8988T (cell line): ENCODE data around the gene PCSK6.
A peak's percentile ranks its signal among the peaks of the same experiment; 100 is the strongest.

Experiments used
- DNase-seq: peaks from one replicate; pipeline ENCODE4 v3.0.0; 2011

The PCSK6 gene

DNA sequence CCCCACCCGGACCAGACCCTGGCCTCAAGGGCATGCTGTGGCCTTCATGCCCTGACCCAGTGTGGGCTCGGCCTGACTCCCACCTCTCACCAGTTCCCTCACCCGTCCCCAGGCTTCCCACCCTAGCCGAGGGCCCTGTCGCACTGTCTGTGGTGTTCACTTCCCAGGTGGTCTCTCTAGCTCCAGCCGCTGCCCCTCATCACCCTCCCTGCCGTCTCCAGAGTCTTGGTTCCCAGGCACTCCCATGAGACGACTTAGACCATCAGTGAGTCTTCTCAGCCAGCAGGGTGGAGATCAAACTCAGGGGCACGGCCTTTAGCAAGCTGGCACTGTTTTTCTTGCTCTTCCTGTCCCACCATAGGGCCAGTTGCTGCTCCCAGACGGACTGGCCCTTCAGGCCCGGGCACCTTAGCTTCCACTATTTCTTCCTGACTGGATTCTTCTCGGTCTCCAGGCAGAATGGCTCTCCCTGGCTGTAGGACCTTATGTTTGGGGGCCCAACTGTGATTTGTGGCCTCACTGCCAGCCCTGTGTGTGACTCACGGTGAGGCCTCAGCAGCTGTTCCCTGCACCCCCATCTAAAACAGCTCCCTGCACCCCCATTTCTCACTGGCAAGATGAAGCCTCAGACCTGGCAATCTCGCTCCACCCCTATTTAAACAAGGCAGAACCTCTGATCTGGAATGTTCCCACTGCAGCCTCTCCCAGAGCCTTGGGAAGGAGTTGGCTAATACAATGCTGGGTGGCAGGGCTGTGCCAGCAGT lies 9.4 kb upstream of the PCSK6 start:
- DNase-seq: no peak

DNA sequence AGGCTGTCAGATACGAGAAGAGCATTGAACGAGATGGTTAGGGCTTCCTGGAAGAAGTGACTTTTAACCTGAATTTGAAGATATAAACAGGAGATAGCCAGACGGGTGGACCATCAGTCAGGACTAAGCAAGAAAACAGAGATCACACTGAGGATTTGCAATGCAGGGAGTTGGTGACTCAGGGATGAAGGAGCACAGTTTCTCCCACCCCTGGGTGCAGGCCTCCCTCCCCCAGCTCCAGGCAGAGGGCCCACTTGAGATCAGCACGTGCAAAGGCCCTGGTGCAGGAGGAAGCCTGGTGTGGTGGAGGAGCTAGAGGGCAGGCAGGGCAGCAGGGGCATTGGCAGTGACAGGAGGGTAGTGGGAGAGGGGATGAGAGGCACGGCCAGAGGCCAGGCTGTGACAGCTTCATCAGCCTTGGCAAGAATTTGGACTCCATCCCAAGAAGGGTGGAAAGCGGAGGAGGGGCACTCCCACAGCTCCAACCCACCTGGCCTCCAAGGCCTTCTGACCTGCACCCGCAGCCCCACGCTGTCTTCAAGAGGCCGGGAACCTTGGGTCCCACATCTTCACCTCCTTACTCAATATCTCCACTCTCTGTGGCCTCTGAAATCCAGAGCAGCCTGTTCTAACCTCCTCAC lies 8.7 kb upstream of the PCSK6 start:
- no peak for DNase-seq

DNA sequence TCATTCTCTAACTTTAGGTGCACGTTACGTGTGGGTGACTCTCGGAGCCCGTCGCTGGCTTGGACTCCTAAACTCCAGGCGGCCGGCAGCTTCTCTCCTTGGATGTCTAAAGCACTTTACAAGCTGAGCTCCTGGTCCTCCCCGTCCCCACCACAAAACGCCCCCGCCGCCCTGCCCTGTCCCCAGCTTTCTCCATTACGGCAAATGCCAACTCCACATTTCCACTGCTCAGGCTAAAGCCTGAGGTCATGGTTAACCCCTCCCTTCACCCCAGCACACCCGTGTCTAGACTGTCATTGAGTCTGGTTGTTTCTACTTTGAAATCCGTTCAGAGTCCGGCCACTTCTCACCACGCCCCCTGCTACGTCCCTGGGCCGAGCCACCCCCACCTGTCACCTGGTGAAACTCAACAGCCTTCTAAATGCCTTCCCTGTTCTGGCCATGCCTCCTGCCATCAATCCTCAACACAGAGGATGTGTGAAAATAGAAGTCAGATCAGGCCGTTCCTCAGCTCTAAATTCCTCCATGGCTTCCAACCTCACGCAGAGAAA lies 8.1 kb upstream of the PCSK6 start:
- DNase-seq: no peak

DNA sequence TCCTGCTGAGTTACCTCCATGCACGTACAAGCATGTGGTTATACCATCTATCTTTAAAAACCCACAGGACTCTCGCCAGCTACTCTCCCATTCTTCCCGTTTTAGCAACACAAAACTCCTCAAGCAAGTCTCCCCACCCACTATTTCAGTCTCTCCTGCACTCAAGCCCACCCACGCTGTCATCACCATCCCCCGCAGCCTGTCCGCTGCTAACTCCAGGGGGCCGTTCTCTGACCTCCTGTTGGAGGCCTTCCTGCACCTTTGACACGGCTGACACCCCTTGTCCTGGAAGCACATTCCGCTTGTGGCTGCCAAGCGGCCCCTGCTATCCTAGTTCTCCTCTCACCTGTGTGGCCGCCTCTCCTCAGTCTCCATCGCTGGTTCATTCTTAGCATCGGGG lies 7.5 kb upstream of the PCSK6 start:
- DNase-seq: no peak

DNA sequence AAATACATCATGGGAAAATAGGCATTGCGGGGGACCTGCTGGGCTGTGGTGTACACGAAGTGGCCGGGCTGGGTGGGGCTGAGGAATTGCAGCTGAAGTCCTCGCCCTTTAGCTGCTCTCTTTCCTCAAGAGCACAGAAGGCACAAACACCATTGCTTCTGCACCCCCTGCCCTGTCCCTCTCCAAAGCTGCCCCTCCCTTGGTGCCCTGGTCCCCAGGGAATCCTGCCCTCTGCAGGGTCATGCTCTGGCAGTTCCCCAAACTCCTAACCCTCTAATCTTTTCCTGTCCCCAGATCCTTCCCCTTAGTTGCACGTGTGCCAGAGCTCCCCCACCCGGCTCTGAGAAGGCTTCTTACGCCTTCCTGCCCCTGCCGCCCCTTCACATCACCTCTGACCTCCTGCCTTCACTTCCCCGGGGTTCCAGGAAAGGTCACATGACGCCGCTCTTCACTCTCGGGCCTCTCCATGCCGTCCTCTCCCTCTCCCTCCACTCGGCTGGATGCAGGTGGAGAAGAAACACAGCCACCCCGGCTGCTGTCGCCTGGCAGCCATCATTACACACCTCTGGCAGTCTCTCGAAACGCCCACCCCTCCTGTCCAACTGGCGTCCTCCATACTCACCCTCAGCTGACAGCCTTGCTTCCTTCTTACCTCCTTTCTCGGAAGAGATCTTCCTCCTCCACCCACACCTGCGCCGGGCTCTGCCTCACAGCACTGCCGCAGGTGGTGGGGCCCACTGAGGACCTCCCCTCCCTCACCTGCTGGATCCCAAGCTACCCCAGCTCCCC lies 6.9 kb upstream of the PCSK6 start:
- DNase-seq: no peak

DNA sequence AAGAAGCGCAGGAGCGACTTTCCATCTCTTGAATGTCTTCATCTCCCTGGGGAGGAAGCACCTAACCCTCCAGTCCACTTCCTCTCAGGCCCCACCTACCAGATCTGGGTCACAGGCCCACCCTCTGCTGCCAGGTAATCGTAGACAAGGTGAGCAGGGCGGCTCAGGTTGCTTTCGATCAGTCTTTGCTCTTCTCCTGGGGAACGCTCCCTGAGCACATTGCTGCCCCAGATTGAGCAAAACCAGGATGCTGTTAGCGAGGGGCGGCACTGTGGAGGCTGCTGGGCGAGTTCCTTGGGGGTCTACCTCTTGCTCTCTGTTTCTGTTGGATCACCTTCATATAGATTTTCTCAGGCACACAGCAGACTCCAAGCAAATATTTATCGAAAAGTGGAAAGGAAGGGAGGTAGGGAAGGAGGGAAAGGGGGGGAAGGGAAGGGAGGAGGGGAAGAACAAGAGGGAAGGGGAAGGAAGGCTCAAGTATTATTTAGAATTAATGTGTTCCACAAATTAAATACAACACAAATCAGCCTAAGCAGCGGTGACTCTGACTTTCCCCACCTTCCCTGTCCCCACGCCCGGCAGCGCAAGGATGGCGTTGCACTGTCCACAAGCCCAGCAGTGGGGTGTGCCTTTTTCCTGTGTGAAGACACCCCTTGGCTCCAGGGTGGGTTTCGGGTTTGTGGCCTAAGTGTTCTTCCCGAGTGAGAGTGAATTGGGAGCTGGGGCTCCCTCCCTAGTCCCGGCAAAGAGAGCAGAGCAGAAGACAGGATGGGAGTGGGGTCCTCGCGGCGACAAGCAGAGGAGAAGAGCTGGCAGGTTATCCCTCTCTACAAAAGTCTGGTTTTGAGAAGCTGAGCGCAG lies 6.1 kb upstream of the PCSK6 start:
- no peak for DNase-seq

DNA sequence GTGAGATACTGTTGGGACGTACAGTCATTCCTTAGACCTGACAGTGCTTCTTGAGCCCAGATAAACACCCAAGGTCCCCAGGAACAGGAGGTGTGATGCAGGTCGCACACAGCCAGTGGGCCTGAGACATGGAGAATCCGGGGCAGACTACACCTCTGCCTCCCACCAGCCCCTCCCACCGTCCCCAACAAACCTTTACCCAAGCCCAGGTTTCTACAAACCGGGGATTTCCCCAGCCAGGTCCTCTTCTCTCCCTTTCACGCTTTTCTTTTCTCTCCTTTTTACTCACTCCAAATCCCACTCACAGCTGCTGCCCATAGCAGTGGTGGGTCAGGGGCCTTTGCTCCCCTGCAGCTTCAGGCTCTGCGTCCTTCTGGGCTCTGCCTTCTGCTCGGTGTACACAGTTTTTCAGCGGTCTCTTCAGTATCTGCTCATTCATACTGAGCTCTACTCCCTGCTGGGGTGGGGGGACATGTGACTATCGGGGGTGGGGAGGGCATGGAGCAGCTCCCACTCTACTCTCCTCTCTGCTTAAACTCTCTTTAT lies 4.8 kb upstream of the PCSK6 start:
- no peak for DNase-seq

DNA sequence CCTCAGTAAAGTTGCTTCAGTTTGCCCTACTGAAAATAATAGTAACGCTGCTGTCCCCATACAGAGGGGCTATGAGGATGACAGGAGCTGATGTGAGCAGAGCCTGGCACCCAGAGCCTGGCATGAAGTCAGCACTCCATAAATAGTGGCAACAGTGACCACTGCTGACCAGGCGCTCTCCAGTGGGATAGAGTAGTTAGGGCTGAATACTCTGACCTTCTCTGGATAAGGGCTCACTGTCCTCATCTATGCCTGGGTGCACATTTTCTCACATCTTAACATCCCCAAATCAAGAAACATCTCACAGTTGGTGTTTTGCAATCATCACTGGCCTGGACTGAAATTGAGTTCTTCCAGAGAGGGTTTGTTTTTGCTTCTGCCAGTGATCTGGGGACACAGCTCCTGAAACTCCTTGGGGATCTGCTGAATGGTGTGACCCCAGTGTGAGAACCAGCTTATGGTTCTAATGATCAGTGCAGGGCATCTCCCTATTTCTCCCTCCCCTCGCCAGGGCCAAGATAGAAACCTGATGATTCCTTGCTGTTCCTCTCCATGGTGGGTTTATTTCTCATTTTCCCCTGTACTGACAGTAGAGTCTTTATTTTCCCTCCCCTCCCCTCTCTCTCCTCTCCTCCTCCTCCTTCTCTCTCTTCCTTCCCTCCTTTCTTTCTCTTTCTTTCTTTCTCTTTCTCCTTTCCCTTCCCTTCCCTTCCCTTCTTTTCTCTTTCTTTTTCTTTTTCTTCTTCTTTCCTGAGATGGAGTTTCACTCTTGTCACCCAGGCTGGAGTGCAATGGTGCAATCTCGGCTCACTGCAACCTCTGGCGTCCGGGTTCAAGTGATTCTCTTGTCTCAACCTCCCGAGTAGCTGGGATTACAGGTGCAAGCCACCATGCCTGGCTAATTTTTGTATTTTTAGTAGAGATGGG lies 3.5 kb upstream of the PCSK6 start:
- DNase-seq: no peak

DNA sequence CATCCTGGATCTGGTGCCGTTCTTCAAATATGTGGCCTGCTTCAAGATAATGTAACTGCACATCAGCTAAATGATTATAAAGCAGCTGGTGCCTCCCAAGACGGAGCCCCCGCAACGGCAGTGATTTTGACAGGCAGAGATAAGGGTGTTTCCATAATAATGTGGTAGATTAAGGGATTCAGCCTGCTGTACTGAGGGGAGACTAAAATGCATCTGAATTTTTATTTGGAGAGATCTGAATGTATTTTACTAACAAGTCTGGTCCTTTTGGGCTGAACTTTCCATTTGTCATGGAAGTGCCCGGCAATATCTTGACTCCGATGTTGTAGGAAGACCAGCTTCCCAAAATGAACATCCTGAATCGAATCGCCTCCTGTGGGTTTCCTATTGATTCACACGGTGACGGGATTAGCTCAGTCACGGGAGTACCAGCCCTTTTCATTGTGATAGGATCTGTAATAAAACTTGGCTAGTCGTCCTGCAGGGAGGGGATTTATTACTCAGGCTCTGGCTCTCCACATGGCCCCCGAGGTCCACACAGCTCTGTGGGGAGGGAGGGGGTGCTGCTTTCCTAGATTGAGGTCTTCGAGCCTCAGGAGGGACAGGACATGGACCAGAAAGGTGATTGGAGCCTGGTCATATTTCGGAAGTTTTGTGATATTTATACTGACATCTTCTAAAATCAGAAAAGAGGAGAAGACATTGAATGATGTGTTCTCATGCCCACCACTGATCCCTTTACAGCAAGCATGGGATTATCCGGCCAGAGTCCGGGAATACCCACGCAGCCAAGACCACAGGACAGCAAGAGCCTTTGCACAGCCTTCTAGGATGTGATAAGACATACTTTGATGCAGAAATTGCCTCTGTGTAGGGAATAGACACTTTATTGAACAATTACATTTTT lies 2.5 kb upstream of the PCSK6 start:
- no peak for DNase-seq

DNA sequence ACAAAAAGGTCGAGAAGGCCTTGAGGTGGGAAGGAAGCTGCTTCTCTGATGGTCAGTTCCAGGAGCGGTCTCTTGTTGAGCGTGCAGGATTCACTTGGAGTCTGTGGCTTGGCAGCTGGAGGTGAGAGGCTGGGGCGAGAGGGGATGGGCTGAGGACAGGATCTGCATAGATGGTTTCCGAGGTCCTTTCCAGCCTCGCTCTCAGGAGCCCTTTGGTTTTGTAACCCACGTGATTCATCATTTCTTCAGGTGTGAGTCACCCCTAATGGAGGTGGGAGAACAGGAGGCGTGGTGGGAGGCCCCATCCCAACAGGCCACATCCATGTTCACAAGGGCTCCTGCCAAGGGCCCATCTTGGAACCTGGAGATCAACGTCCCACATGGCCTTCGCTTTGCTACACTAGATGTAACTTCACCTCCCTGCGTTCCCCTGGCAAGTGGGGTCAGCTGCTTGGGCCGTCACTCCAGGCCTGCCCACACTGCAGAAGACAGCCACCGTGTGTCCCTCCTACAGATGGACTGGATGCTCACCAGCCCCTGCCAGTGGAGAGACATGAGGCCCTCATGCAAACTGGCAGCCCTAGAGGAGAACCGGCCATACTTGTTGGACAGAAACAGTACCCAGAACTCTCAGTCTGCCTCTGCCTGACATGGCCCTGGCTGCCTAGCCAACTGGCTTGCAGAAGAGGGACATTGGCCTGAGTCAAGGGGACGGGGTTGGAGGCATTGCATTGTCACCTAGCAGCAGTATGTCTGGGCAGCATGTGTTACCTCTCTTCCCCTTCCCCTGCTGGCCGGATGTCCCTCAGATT lies 1.6 kb upstream of the PCSK6 start:
- DNase-seq: no peak

DNA sequence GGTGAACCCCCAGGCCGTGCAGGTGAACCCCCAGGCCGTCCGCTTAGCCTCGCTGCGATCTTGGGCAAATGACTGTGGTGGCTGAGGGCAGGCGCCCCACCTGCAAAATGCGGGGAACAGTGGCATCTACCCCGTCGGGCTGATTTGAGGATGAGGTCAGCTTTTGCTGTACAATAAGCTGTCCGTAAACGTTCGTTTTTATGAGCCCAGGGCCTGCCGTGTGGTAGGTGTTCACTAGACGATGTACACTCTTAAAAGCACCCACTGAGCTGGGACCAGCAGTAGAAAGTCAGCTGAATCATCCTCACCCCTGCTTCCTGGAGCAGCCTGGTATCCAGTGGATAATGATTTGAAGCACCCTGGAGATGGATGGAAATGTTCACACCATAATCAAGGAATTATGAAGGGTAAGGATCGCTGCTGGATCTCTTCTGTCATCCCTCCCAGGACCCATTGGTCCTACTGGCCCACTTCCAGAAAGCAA lies 943 bp upstream of the PCSK6 start:
- DNase-seq: no peak

DNA sequence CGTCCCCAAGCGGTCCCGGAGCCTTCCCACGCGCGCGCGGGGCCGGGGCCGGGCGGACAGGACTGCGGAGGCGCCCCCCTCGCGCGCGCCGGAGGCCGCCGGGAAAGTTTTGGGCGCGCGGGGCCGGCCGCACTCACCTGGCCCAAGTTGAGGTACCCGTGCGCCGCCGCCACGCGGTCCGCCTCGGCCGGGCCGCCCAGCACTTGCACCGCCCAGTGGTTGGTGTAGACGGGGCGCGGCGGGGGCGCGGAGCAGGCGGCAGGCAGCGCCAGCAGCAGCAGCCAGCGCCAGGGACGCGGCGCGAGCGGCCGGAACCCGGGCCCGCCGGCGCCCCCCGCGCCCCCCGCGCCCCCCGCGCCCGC lies 289 bp downstream of the PCSK6 start:
- peak; percentile 86 for DNase-seq

DNA sequence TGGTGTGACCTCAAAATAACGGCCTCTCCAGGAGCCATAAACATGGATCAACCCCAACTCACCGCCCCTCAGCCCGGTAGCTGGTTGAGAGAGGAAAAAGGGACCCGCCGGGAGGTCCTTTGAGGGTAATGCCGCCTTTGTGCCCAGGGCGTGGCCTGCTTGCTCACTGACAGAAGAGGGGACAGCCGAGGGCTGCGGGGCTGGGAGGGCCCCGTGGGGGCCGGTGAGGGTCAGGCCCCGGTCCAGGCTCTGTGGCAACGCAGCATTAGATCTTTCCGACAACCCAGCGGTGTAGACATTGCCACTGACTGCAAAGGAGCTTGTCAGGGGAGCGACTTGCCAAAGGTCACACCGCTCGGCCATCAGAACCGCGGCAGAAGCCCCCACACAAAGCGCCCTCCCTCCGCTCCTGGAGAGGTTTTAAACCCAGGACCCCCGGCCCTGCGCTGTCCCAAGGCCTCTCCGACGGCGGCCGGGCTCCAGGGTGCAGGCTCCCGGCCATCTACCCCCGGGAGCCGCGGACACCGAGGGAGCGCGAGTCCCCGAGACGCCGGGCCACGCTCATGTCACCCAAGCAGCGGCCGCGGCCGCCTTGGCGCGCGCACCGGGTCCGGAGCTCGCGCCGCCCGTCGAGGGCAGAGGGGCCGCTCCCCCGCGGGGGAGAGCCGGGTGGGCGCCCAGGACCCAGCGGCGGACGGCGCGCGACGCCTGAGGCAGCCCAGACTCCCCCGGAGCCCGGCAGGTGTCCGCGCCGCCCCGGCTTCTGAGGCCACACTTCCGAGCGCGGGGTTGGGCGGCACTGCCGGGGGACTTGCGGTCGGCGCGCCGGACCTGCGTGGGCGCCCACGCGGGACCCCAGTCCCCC lies 975 bp downstream of the PCSK6 start:
- DNase-seq: no peak

DNA sequence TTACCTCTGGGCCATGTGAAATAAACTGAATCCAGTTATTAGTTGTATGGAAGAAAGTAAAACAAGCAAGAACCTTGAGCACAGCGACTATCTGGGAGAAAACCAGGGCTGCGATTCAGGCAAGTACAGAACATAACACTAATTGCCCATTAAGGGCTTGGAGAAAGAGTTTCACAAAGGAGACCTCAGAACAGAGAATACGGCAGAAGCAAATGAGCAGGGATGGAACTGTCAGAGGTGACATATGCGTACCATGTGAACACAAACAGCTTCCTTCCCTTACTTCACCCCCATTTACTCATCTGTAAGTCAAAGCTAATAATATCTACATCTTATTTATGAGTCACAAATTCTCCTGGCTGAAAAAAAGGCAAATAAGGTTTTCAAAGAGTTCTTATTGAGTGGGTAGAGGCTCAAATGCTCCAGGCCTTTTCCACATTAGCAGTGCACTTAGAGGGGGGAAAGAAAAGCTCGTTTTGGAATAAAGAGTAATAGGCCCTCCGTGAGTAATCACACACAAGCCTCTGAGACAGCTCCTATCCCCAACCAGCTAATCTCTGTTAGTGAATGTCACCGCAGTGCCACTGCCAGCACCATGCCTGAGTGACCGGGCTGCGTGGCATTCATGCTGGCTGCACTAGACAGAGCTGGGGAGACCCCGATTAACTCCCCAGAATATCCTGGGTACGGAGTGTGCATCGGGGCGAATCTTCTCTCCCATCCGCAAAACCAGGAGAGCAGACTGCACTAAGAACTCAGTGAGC lies 2.6 kb downstream of the PCSK6 start:
- no peak for DNase-seq

DNA sequence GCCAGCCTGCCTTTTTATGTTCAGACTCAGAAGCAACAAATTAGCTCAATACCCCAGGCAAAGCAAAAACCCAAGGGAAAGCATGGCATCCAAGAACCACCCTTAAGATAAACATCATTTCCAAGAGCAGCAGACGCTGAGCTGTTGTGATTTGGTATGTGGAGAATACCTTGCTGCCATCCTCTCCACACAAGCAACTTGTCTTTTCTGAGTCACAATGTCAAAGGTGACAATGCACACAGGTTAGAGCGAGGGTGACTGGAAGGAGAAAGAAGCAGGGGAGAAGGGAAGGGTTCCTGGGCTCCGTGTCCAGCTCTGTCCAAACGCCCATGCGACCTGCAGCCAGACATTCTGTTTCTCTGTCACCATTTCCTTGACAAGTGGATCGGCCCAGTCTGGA lies 6.0 kb downstream of the PCSK6 start:
- no peak for DNase-seq

DNA sequence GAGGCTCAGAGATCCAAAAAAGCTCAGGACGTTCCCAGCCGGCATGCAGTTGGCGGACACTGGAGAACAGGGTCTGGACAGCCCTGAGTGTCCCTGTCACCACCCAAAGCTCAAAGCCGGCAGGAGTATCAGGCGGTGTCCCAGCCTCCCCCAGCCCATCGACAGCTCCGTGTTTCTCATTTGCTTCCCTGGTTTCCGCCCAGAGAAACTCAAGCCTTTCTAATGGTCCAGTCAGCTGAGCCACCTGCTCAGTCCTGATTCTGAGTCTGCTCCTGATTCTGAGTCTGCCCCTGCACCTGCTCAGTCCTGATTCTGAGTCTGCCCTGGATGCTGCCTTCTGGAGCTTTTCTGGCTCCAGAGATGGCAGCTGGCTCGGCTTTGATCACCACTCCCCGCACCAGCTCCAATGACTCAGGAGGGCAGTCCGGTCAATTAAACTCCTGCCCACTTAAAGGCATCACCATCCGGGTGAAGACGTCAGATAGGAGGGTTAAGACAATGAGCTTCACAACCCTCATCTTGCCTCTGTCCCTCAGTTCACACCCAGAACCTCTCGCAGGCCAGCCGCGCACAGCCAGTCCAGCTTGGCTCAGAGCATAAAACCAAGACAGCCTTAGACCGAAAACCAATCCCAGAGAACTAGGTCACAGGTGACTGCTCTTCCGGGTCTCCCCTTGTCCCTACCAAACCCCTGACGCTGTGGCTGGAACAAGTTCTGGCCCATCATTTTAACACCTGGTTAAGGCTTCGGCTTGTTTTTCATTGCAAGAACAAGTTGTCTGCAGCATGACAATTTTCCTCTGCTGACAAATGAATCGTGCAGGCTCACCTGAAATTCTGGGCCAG lies 6.8 kb downstream of the PCSK6 start:
- no peak for DNase-seq
